ENCODE data around the gene PPP2R1A.
"Not testable (repeated sequence)": the region's sequence is repeated elsewhere in the genome, so short reads cannot be mapped to it uniquely, and the experiment has no call there.

PPP2R1A gene

DNA sequence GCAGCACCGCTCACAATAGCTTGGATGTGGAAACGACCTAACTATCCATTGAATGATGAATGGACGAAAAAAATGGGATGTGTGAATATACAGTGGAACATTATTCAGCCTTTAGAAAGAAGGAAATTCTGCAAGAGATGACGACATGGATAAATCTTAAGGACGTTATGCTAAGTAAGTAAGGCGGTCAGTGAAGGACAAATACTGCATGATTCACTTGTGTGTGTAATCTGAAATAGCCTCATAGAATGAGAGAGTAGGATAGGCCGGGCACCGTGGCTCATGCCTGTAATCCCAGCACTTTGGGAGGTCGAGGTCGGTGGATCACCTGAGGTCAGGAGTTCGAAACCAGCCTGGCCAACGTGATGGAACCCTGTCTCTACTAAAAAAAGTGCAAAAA lies 54.2 kb downstream of the PPP2R1A start:
- no peak for DNase-seq (ENCODE audit: low read depth in 2 of 2)

GRCh38 chr19:52248241-52248640 lies 58.4 kb downstream of the PPP2R1A start:
- peak; percentile 29 to 48 for DNase-seq (ENCODE audit: low read depth in 2 of 2)

- DNase-seq (ENCODE audit: low read depth in 2 of 2), result no peak
Measured at GRCh38 chr19:52258426-52258825, 68.6 kb downstream of the PPP2R1A start.

GRCh38 chr19:52265556-52265955 lies 75.7 kb downstream of the PPP2R1A start:
- DNase-seq (ENCODE audit: low read depth in 2 of 2), result not testable (repeated sequence)

- DNase-seq (ENCODE audit: low read depth in 2 of 2), result peak; percentile 95 to 96
Measured at GRCh38 chr19:52269338-52270261, 79.7 kb downstream of the PPP2R1A start, which contains the start of gene ZNF766. Gene ZNF766 (plus strand): TSS chr19:52269587. CDS start chr19:52269614, 27 bp downstream.

DNA sequence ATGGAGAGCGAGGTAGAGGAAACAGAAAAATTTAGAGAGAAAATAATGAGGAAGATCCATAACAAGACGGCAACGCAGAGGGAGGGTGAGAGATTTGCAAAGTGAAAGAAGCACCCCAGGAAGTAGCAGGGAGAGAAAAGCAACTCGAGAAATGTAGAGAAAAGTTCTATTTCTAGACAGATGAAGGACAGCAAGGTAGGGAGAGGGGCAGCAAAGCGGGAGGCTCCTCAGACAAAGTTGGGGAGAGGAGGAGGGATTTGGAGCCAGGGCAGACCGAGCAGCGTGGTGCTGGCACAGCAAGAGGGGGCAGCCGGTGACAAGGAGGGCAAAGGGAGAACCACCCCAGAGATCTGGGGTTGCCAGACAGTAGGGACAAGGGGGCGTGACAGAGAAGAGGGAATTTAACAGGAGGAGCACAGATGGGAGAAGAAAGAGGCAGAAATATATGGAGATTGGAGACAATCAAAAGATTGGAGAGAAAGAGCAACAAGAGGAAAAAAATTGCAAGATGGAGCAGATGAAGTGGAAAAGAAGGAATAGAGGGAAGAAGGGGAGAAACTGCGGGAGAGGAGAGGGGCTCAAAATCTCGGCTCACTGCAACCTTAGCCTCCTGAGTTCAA lies 80.5 kb downstream of the PPP2R1A start:
- DNase-seq (ENCODE audit: low read depth in 2 of 2), result no peak

DNA sequence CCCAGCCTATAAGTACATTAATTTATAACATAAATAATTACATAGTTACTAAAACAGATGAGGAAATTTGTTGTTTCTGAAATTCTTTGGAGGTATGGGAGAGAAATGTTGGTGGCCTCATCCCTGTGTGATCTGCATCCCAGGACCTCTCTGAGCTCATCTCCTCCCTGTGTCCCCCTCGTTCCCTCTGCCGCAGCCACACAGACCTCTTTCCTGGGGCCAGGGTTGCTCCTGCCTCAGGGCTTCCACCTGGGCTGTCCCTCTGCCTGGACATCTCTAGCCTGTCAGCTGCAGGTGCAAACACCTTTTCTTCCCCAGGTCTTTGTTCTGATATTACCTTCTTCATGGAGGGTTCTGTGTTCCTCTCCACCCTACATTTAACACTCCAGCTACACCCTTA lies 83.4 kb downstream of the PPP2R1A start:
- DNase-seq (ENCODE audit: low read depth in 2 of 2), result no peak

- no peak for DNase-seq (ENCODE audit: low read depth in 2 of 2)
Measured at GRCh38 chr19:52274191-52274590, 84.3 kb downstream of the PPP2R1A start.

GRCh38 chr19:52275988-52276387 lies 86.1 kb downstream of the PPP2R1A start:
- DNase-seq (ENCODE audit: low read depth in 2 of 2), result no peak

- no peak for DNase-seq (ENCODE audit: low read depth in 2 of 2)
Measured at GRCh38 chr19:52277471-52277870, 87.6 kb downstream of the PPP2R1A start.

Data from stimulated activated CD8-positive, alpha-beta memory T cell treated with anti-CD3 and anti-CD28 coated beads, Interleukin-2, amount 100 ng/mL, for 1 hour (primary cell).